MCF 10A (cell line): ENCODE measurements around the gene CRTC2. TPM values are rescaled to one million over a fixed set of nuclear protein-coding genes. Genes with fewer than 3 reads are reported as not detected.

Experiments used
- BruUV-seq: library from RNA; stranded (reverse); fragments of 400-500 nt; replicated peaks from 2 replicates; lab custom pipeline; 2021; lab: Mats Ljungman, UMichigan
- CTCF ChIA-PET: fragments of 300-600 bp; sonication (Branson Sonifier 250); formaldehyde crosslinking; extraction: SDS; loops from one replicate; lab custom pipeline; 2021; ENCODE audit warnings: antibody characterized with exemption, inconsistent platforms; lab: Yijun Ruan, JAX
- POLR2A ChIA-PET: fragments of 300-600, 350-650 bp; sonication (Branson Sonifier 250); formaldehyde crosslinking; extraction: SDS; loops from one replicate; lab custom pipeline; 2020; ENCODE audit warnings: antibody characterized with exemption, inconsistent platforms; lab: Yijun Ruan, JAX
- DNase-seq: peaks from one replicate; pipeline ENCODE4 v3.0.0-alpha.2; 2018; ENCODE audit not compliant: unreplicated experiment
- H3K27ac Mint-ChIP-seq: one replicate; pipeline ENCODE4 v1.8.0; 2022; ENCODE audit warnings: mild to moderate bottlenecking, low read depth, mixed read lengths; ENCODE audit not compliant: unreplicated experiment
- H3K27me3 Mint-ChIP-seq: one replicate; pipeline ENCODE4 v1.8.0; 2022; ENCODE audit warnings: mixed read lengths; ENCODE audit not compliant: insufficient read depth, unreplicated experiment
- H3K36me3 Mint-ChIP-seq: one replicate; pipeline ENCODE4 v1.8.0; 2022; ENCODE audit warnings: mild to moderate bottlenecking, moderate library complexity, mixed read lengths; ENCODE audit not compliant: insufficient read depth, unreplicated experiment
- H3K4me1 Mint-ChIP-seq: one replicate; pipeline ENCODE4 v1.8.0; 2022; ENCODE audit warnings: mixed read lengths; ENCODE audit not compliant: insufficient read depth, unreplicated experiment
- H3K4me3 Mint-ChIP-seq: one replicate; pipeline ENCODE4 v1.8.0; 2022; ENCODE audit warnings: mild to moderate bottlenecking, moderate library complexity, mixed read lengths; ENCODE audit not compliant: unreplicated experiment
- H3K9me3 Mint-ChIP-seq: one replicate; pipeline ENCODE4 v1.8.0; 2022; ENCODE audit warnings: mixed read lengths; ENCODE audit not compliant: unreplicated experiment
- intact Hi-C: fragments of 100-400 bp; cut with micrococcal nuclease; formaldehyde crosslinking; loops from 2 replicates; pipeline ENCODE4 v1.14.1; 2022
- total RNA-seq: library from RNA; stranded (reverse); gene quantifications from 2 replicates; pipeline ENCODE4 v1.2.3, GENCODE V29; 2022
- TF ChIP-seq, protein P1 (sequence below): fragments of 200-600 bp; IDR thresholded peaks from one replicate; pipeline ENCODE4 v1.8.0; 2022; ENCODE audit warnings: antibody characterized with exemption, mild to moderate bottlenecking; ENCODE audit not compliant: unreplicated experiment

Gene CRTC2
- total RNA-seq, 1 experiment from 2014 or later = 47.0 TPM

DNA sequence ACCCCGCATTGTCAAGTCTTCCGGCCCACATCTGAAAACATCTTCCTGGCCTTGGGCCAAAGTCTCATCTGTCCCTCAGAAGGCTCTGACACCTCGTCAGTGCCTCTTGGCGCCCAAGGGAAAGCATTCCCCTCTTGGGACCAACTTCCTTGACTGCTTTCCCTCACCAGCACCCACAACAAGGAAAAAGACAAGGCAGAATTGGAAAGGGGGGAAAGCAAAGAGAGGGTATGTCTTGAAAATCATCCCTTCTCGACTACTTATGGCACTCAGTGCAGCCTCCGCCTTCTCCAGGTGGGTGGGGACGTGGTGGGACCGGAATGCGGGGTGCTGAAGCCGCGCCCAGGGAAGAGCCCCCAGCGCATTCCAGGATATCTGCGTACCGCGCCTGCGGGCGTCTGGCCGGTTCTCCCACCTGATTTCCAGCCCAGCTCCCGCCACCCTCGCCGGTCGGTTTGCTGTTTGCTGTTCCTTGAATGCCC is 5.5 kb upstream of the CRTC2 start:
- BruUV-seq = no TSS peak
- ChIA-PET CTCF (interaction anchor here (0.6 to 5.1 kb wide), 7 partner anchors 16 to 166 kb away, joined by 3 to 40 read pairs (median 3); partner anchors contain the start of genes DENND4B and RAB13), POLR2A (interaction anchor here (0.6 to 16.6 kb wide), 28 partner anchors 12 to 1009 kb away, joined by 3 to 647 read pairs (median 5); partner anchors contain the start of genes CHTOP, CRTC2, DENND4B and GATAD2B)
- TF ChIP-seq, protein P1, sequence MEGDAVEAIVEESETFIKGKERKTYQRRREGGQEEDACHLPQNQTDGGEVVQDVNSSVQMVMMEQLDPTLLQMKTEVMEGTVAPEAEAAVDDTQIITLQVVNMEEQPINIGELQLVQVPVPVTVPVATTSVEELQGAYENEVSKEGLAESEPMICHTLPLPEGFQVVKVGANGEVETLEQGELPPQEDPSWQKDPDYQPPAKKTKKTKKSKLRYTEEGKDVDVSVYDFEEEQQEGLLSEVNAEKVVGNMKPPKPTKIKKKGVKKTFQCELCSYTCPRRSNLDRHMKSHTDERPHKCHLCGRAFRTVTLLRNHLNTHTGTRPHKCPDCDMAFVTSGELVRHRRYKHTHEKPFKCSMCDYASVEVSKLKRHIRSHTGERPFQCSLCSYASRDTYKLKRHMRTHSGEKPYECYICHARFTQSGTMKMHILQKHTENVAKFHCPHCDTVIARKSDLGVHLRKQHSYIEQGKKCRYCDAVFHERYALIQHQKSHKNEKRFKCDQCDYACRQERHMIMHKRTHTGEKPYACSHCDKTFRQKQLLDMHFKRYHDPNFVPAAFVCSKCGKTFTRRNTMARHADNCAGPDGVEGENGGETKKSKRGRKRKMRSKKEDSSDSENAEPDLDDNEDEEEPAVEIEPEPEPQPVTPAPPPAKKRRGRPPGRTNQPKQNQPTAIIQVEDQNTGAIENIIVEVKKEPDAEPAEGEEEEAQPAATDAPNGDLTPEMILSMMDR = no peak
- H3K4me3 Mint-ChIP-seq = peak overlapping the region; percentile 73
- intact Hi-C loops = loop anchor here (5.0 kb wide), 1 partner anchor 308 kb away; the partner anchor contains the start of gene HAX1
- peaks cover 58% of the 10 kb centered on the region for H3K4me1 Mint-ChIP-seq
- DNase-seq = no peak
- peaks cover 54% of the 10 kb centered on the region for H3K36me3 Mint-ChIP-seq
- no peaks in the 10 kb centered on the region for H3K27me3 Mint-ChIP-seq
- peak overlapping the region; percentile 72 for H3K27ac Mint-ChIP-seq
- H3K9me3 Mint-ChIP-seq = no peaks in the 10 kb centered on the region

DNA sequence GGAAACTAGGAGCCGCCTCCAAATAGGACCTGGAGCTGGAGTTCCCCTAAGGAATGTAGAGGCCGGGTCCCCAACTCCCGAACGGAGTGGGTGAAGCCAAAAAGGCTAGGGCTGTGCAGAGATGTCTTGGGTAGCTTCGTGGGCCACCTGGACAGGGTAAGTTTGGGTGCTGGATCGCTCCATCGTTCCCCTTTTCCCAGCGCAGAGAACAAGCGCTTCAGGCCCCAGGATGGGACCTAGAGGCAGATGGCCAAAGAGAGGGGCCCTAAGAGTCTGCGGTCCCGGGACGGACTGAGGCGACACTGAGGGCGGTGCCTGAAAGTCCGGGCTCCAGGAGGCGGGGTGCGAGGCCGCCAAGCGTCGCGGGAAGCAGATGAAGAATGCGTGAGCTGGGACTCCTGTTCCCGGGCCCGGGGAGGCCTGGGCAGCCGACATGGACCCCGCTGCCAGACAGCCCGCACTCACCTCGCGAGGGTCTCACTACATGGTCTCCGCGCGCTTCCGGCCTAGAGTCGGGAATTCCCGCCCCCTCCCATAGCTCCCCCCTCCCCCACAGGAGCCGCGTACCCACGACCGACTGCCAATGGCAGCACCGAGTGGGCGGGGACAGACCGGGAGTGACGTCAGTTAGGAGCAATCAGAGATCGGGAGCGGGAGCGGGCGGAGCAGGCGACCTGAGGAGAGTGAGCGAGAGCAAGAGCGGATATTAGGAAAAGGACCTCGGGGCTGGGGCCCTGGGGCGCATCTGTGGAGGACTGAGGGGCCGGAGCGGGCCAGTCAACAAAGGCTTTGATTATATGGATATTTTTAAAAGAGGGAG is 4.8 kb upstream of the CRTC2 start, which contains the start of gene SLC39A1:
Gene SLC39A1 (minus strand): TSS at position 508 of the 820 bp plus-strand sequence. CDS start 822 bp downstream, outside the sequence.
- TF ChIP-seq, protein P1 = no peak
- POLR2A ChIA-PET = interaction anchor here (0.5 to 16.6 kb wide), 43 partner anchors 12 to 1172 kb away, joined by 3 to 647 read pairs (median 4); partner anchors contain the start of genes CHTOP, CRTC2, DENND4B and GATAD2B
- Mint-ChIP-seq H3K36me3 (peaks cover 57% of the 10 kb centered on the region), H3K4me3 (peak within 1 kb of the TSS; percentile 73), H3K27ac (peak within 1 kb of the TSS; percentile 72), H3K9me3 (no peaks in the 10 kb centered on the region), H3K27me3 (no peaks in the 10 kb centered on the region), H3K4me1 (peaks cover 58% of the 10 kb centered on the region)
- CTCF ChIA-PET = interaction anchor here (0.5 to 5.1 kb wide), 13 partner anchors 11 to 165 kb away, joined by 3 to 40 read pairs (median 4); partner anchors contain the start of genes DENND4B, JTB and RAB13
- DNase-seq = peak; percentile 99
- BruUV-seq = TSS peak; percentile 22
- intact Hi-C loops = loop anchor here (5.0 kb wide), 1 partner anchor 309 kb away; the partner anchor contains the start of gene HAX1

DNA sequence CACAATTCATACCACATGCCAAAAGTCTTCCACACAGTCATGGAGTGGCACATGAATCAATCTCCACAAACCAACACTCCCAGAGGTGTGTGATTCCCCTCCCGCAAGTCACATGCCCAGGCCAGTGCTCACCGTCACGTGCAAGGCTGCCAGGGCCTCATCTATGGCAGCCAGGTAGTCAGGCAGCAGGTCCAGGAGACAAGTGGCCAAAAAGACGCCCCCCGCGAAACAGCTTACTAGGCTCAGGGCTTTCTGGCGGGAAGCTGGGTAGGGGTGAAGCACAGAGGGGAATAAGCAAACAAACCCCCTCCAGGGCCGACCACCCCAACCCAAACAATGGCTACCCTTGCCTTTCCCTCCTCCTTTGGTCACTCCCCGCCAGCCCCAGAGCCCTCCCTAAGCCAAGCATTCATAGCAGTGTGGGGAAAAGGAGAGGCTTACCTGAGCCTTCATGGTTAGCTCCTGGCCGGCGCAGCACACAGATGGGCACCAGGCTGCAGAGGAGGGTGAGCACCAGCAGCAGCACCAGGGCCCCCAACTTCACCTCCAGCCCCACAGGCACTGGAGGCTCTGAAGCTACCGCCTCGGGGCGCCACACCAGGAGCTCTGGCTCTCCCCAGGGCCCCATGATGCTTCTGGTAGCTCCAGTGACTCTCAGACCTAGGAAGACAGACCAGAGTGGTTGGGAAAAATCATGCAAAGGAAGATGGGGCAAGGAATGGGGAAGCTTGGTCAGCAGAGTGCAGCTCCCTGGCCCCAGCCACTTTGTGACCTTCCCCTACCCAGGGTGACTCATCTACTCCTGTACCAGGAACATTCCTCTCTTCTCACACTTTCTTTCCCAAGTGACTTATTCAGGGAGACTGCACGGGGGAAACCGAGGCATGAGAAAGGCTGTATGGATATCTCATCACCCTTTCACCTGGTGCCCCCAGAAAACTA is 3.9 kb upstream of the CRTC2 start:
- TF ChIP-seq, protein P1 = no peak
- intact Hi-C loops = loop anchor here (5.0 kb wide), 1 partner anchor 310 kb away; the partner anchor contains the start of gene HAX1
- POLR2A ChIA-PET = interaction anchor here (0.6 to 16.6 kb wide), 34 partner anchors 11 to 1173 kb away, joined by 3 to 647 read pairs (median 5); partner anchors contain the start of genes CHTOP, CRTC2, DENND4B and GATAD2B
- Mint-ChIP-seq H3K27me3 (no peaks in the 10 kb centered on the region), H3K9me3 (no peaks in the 10 kb centered on the region), H3K27ac (peak overlapping the region; percentile 72), H3K4me3 (peak overlapping the region; percentile 73), H3K4me1 (peaks cover 55% of the 10 kb centered on the region), H3K36me3 (peaks cover 51% of the 10 kb centered on the region)
- DNase-seq = peak; percentile 72
- CTCF ChIA-PET = interaction anchor here (0.5 to 5.1 kb wide), 14 partner anchors 8 to 258 kb away, joined by 3 to 40 read pairs (median 4); partner anchors contain the start of genes DENND4B, JTB, RAB13 and TPM3
- no TSS peak for BruUV-seq
